HG02852 (cell line): ENCODE data around the gene NPFF.

Source experiments
- ATAC-seq: cut with Tn5 transposase; IDR thresholded peaks from one replicate; pipeline ENCODE4 v1.9.1; 2021; ENCODE audit warnings: mild to moderate bottlenecking, moderate library complexity; ENCODE audit not compliant: unreplicated experiment

NPFF gene

DNA sequence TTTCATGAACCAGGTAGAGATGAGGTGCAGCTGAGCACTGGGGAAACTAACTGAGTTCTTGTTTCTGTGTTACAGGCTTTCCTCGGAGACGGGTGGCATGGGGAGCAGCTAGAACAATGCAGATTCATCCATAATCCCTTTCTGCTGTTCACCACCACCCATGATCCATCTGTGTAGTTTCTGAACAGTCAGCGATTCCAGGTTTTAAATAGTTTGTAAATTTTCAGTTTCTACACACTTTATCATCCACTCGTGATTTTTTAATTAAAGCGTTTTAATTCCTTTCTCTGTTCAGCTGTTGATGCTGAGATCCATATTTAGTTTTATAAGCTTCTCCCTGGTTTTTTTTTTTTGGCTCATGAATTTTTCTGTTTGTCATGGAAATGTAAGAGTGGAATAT, 28.0 kb downstream of the NPFF start:
- ATAC-seq = no peak

DNA sequence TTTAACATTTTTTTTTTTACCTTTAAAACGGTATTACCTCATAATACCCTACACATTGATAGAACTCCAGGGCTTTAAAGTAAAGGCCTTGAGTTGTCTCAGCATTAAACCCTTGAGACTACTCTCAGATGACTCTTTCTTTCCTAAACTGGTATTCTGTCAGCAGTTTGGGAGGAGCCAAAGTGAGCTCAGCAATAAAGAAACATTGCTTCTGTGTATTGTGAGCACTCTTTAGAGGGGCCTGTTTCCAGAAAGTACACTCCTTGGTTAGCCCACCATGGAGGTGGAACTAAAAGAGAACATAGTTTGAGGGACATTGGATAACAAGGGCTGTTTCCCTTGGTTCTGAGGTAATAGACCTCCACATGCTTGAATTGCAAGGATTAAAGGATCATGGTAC, 28.4 kb downstream of the NPFF start:
- no peak for ATAC-seq

DNA sequence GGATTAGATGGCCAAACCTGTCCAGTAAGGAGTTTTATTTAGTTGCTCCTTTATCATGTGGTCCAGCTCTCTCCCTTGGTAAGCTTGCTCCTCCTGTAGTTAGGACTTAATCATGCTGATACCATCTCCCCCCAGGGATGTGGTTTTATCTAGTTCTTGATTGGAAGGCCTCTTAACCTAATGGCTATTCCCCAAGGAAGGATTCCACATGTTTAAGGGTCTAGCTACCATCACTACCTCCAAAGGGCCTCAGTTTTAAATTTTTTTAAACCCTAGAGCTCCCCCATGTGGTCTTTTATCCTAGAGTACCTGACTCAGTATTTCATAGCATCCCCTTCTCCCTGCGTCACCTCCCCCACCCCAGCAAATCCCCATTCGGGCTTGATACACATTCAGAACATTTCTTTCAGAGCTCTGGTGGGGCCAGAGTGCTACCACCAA, 30.5 kb downstream of the NPFF start:
- ATAC-seq = no peak

DNA sequence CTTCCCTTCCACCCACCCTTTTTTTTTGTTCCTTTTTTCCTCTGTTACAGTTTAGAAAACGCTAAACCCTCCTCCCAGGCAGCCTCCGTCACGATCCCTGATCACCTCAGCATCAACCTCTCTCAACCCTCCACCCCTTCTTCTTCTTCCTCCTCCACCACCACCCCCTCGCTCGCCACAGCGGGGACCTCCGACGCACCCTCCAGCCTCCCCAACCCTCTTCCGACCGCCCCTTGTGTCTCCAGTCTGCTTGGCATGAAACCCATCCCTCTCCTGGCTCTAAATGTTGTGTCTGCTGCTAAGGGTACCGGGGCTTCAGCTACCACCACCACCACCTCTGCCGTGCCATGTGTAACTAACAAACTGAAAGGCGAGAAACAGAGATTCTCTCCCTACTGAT, 32.5 kb downstream of the NPFF start:
- no peak for ATAC-seq

DNA sequence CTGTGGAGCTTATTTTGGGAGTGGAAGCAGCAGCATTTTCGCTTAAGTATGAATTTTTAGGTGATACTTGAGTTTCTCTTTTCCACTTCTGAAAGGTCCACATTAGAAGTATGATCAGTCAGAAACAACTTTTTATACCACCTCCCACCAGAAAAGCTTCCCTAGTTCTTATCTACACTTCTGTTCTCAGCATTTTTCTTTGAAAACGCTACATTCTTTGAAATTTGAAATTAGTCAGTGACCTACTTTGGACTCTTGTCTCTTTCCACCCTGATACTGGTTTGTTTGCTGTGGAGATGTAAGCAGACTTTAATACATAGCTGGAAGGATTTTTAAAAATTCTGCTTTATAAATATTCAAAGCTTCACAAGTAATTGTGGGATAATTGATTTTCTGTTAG, 33.2 kb downstream of the NPFF start:
- no peak for ATAC-seq

DNA sequence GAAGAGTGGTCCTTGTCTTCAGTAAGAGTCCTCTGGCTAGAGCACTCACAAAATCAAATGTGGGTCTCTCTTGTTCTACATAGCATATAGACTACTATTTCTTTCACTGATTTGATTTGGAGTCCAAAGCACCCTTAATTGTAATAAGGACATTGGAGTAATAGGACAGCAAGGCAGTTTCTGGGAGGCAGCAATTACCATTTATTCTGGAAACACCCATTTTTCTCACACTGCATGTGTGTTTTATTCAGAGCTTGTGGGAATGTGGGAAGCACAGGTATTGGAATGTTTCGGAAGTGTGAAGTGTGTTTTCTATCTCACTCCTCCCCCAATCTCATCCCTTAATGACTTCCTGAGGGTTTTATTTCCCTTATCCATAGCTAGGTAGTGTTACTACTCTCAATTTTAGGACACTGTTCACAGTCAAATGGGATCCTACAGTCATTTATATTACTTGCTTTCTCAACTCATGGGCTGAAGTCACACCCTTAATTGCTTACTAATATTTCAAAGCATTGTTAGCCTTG, 35.2 kb downstream of the NPFF start:
- no peak for ATAC-seq

DNA sequence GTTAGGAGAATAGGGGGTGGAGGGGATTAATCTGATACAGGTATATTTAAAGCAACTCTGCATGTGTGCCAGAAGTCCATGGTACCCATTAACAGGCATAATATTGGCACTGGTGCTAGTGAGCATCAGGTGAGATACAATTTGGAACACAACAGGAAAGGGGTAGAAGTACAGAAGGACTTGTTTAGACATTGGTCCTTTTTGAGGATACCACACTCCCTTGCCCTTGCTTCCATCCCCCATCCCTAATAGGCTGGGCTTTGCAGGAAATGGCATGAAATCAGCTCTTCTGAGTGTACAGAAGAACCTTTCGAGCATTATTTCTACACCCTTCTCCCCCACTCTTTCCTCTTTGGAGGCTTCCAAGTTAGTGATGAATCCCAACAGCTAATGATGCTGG, 39.0 kb downstream of the NPFF start:
- no peak for ATAC-seq

DNA sequence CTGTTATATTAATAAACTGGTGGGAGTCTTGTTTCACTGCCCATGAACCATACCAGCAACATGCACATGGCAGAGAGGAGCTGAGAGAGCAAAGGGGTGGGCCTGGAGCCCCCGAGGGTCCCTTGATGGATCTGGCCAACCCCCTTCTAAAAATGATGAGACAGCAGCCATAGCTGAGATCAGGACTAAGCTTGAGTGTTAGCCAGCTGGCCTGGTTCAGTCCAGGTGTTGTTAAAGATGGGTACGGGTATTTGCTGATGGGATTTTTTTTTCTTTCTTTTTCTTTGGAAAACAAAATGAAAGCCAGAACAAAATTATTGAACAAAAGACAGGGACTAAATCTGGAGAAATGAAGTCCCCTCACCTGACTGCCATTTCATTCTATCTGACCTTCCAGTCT, 39.4 kb downstream of the NPFF start:
- no peak for ATAC-seq

DNA sequence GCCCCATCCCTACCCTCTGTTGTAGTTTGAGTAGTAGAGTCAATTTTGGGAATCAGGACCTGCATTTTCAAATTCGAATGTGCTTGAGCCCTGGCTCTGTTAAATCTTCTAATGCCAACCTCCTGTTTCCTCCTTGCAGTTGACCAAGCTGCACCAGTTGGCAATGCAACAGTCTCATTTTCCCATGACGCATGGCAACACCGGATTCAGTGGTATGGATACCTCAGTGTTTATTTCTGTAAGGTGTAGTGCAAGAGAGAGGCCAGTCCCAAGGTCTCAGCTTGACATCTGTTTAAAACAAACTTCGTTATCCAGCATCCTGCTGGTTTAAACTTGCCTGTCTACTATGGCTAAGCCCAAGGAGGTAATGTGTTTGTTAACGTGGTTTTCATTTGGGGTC, 40.2 kb downstream of the NPFF start:
- ATAC-seq = no peak

DNA sequence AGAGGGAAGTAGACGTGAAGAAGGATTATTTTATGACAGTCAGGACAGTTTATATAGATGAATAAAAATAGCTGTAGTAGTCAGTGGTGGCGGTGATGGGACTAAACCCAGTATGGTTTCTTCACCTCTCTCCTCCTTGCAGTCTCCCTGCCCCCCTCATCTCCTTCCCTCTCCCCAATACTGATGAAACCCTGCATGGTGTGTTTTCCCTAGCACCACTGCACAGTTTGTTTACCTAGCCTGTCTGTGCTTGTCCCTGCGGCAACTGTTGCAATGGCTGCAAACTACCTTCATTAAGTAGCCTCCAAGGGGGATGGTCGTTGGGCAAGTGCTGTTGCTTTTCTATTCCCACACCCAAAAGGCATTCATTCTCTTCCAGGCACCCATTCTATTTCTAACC, 40.6 kb downstream of the NPFF start:
- ATAC-seq = no peak

DNA sequence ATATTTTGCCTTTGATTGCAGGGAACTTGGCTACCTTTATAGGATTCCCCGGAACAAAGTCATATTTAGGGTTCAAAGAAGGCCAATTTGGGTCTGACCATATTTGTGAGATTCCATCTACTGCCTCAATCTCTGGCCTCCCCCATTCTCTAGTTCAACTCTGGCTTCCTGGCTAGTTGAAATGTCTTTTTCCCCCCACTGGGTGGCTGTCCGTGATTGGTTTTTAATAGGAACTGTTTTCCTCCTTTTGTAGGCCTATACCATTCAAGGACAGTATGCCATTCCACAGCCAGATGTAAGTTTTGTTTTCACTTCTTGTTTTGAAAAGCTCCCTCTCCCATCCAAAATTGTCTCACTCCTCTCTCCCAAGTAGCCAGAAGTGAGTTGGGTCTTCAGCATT, 41.6 kb downstream of the NPFF start:
- no peak for ATAC-seq

DNA sequence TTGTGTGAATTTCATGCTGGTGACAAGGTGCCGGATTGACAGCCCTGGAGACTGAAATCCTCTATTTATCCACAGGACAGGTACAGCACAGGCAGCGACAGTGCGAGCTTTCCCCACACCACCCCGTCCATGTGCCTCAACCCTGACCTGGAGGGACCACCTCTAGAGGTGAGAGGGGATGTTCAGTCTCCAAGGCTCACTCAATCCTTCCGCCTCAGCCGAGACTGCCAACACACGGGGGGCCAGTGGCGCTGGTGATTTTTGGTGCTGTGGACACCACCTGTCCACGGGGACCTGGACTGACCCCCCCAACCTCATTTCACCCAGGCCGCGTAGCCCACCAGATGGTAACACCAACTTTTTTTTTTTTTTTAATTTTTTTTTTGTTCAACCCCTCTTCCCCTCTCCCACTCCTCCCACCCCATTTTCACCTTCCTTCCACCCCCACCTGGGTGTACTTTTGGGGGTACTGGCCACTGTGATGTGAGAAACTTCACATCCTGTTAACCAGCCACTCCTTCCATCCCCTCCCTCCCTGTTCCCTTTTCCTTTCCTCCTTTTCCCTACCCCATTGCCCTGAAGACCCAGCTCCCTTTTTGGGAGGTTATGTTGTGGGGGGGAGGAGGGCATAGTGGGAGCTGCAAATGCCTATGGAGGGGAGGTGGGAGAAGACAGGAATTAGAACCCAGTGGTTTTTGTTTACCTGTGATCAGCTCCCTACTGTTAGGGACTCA, 42.4 kb downstream of the NPFF start:
- no peak for ATAC-seq

DNA sequence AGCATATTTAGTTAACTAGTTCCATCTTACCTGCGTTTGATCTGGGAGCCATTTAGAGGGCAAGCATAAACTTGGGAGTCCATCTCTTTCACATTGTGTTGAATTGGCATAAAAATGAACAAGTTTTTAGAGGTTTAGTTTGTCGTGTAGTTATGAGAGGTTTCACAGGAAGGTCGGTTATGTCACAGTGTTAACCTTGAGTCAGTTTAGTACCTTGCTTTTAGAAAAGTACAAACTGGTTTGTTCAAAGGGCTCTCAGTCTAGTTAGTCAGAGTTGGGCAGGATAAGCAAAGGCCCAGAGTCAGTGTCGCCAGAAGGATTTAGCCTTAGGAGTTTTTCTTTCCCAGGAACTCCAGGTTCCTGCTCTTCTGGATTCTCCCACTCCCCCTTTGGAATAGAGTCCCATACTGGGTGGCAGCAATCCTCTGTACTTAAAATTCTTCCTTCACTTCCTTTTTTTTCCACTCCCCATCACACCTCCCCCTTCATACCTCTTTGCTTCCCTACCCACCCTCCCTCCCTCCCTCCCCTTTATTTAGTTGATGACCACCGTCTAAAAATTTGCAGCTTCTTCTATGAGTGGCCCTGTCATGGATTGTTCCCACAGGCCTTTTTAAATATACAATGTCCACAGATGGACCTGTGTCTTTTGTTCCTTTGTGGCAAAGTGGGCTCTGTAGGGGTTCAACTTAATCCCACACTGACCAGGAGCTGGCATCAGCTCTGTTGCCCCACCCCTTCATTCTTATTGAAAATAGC, 43.3 kb downstream of the NPFF start:
- ATAC-seq = no peak

DNA sequence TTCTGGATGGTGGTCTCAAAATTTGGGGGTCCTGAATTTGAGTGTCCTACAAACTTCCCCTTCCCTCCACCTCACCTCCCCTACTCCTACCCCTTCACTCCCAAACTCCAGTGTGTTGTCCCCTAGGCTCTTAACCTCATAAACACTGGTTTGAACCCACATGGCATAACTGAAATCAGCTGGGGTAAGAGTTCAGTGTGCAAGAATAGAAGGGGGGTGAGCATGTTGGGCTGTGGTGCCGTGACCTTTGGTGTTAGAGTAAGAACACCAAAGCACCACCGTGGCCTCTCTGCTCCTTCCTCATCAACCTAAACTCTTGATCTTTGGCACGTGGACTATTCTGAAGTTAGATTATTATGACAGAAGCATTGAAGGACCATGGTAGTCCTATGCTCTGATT, 44.3 kb downstream of the NPFF start:
- ATAC-seq = no peak

DNA sequence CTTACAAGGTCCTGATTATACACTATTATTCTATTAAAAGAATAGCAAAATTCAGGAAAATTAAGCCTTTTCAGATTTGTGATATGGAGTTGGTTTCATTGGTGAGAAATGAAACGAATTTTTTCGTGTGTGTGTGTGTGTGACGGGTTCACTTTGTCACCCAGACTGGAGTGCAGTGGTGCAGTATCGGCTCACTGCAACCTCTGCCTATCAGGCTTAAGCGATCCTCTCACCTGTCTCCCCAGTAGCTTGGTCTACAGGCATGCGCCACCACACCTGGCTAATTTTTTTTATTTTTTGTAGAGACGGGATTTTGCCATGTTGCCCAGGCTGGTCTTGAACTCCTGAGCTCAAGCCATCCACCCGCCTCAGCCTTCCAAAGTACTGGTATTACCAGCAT, 45.7 kb downstream of the NPFF start:
- no peak for ATAC-seq

DNA sequence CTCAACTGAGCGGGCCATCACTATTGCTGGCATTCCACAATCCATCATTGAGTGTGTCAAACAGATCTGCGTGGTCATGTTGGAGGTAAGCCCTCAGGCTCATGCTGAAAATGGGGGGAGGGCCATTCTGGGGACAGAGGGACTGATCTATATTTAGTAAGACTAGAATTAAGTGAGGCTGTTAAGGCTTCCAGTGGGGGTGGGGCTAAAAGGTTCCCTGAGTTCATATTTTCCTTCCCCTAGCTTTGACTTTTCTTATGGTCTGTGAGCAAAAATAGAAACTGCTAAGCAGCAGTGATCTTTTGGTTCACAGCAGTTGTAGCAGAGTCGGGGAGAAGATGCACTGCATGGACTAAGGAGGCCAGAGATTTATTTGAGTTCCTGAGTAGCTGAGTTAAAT, 46.2 kb downstream of the NPFF start:
- ATAC-seq = no peak

DNA sequence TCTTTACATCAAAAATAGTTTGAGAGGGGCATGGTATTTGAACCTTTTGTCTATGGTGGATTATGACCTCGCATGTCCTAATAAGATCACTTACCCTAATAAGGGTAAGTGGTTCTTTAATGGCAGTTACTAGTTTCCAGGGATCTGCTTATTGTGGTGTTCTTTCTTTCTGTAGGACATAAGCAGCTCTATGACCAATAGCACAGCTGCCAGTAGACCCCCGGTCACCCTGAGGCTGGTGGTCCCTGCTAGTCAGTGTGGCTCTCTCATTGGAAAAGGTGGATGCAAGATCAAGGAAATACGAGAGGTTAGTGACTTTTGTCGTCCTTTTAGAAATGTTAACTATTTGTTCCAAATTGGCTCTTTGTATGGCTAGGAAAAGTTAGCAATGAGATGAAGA, 48.2 kb downstream of the NPFF start:
- ATAC-seq = no peak
